HEK293 (cell line): Measurements from ENCODE around the gene RPUSD2.

Experiments used
- GFI1B ChIP-seq: fragments of 450-650 bp; formaldehyde crosslinking; IDR thresholded peaks from 2 replicates; pipeline ENCODE4 v1.5.1; 2016; ENCODE audit warnings: missing biosample characterization, missing genetic modification characterization
- HOXC10 ChIP-seq: sonication (generic); formaldehyde crosslinking; IDR thresholded peaks from 2 replicates; pipeline ENCODE4 v1.8.1; 2023; ENCODE audit warnings: mild to moderate bottlenecking, missing genetic modification reagents
- HOXD13 ChIP-seq: sonication (generic); formaldehyde crosslinking; IDR thresholded peaks from 2 replicates; pipeline ENCODE4 v1.8.0; 2022; ENCODE audit warnings: missing genetic modification reagents, borderline replicate concordance
- REST ChIP-seq: fragments of 450-650 bp; formaldehyde crosslinking; IDR thresholded peaks from 2 replicates; pipeline ENCODE4 v1.5.1; 2016; ENCODE audit warnings: missing biosample characterization, missing genetic modification characterization
- ZBTB11 ChIP-seq: fragments of 450-650 bp; formaldehyde crosslinking; conservative IDR thresholded peaks from 2 replicates; pipeline ENCODE4 v1.5.1; 2016; ENCODE audit warnings: low read depth, missing biosample characterization, missing genetic modification characterization
- ZBTB20 ChIP-seq: fragments of 450-650 bp; formaldehyde crosslinking; IDR thresholded peaks from 2 replicates; pipeline ENCODE4 v1.5.1; 2016; ENCODE audit warnings: missing biosample characterization, missing genetic modification characterization
- ZBTB44 ChIP-seq: fragments of 450-650 bp; IDR thresholded peaks from 2 replicates; pipeline ENCODE4 v1.5.1; 2018; ENCODE audit warnings: missing biosample characterization, mild to moderate bottlenecking, missing genetic modification characterization
- ZBTB48 ChIP-seq: fragments of 450-650 bp; formaldehyde crosslinking; IDR thresholded peaks from 2 replicates; pipeline ENCODE4 v1.5.1; 2016; ENCODE audit warnings: missing biosample characterization, missing genetic modification characterization
- ZNF121 ChIP-seq: fragments of 450-650 bp; formaldehyde crosslinking; IDR thresholded peaks from 2 replicates; pipeline ENCODE4 v1.5.1; 2016; ENCODE audit warnings: missing biosample characterization, missing genetic modification characterization
- ZNF2 ChIP-seq: fragments of 450-650 bp; formaldehyde crosslinking; IDR thresholded peaks from 2 replicates; pipeline ENCODE4 v1.5.1; 2016; ENCODE audit warnings: missing biosample characterization, missing genetic modification characterization
- ZNF248 ChIP-seq: fragments of 450-650 bp; formaldehyde crosslinking; IDR thresholded peaks from 2 replicates; pipeline ENCODE4 v1.5.1; 2017; ENCODE audit warnings: missing biosample characterization, missing genetic modification characterization
- ZNF354C ChIP-seq: fragments of 450-650 bp; formaldehyde crosslinking; IDR thresholded peaks from 2 replicates; pipeline ENCODE4 v1.5.1; 2016; ENCODE audit warnings: missing biosample characterization, missing genetic modification characterization, low read depth, borderline replicate concordance
- ZNF398 ChIP-seq: fragments of 450-650 bp; formaldehyde crosslinking; IDR thresholded peaks from 2 replicates; pipeline ENCODE4 v1.5.1; 2017; ENCODE audit warnings: missing biosample characterization, missing genetic modification characterization
- ZNF518A ChIP-seq: fragments of 450-650 bp; formaldehyde crosslinking; conservative IDR thresholded peaks from 2 replicates; pipeline ENCODE4 v1.5.1; 2016; ENCODE audit warnings: low read depth, missing biosample characterization, missing genetic modification characterization
- ZNF549 ChIP-seq: fragments of 450-650 bp; IDR thresholded peaks from 2 replicates; pipeline ENCODE4 v1.5.1; 2018; ENCODE audit warnings: missing biosample characterization, missing genetic modification characterization, mild to moderate bottlenecking, inconsistent platforms, moderate library complexity
- ZNF571 ChIP-seq: fragments of 450-650 bp; formaldehyde crosslinking; IDR thresholded peaks from 2 replicates; pipeline ENCODE4 v1.5.0; 2017; ENCODE audit warnings: missing biosample characterization, missing genetic modification characterization
- ZNF585B ChIP-seq: fragments of 450-650 bp; formaldehyde crosslinking; IDR thresholded peaks from 2 replicates; pipeline ENCODE4 v1.5.1; 2016; ENCODE audit warnings: missing biosample characterization, missing genetic modification characterization
- ZNF626 ChIP-seq: fragments of 450-650 bp; sonication (Bioruptor Pico); formaldehyde crosslinking; IDR thresholded peaks from 2 replicates; pipeline ENCODE4 v1.5.1; 2018; ENCODE audit warnings: missing biosample characterization, missing genetic modification characterization, inconsistent platforms
- ZNF645 ChIP-seq: fragments of 450-650 bp; formaldehyde crosslinking; IDR thresholded peaks from 2 replicates; pipeline ENCODE4; 2016; ENCODE audit warnings: missing biosample characterization, missing genetic modification characterization
- ZSCAN23 ChIP-seq: fragments of 450-650 bp; formaldehyde crosslinking; IDR thresholded peaks from 2 replicates; pipeline ENCODE4 v1.5.1; 2016; ENCODE audit warnings: missing biosample characterization, missing genetic modification characterization

Gene RPUSD2

GRCh38 chr15:40564591-40565332 lies 4.3 kb upstream of the RPUSD2 start, which contains the start of gene CCDC32 (continued):
- TF ChIP-seq HOXD13 (CRISPR knock-in tag) (no peak), ZSCAN23 (tag by site-specific recombination) (0 out of 2 replicates have a peak, but pooled peaks have one; percentile 24), ZNF354C (tag by site-specific recombination) (no peak), ZBTB20 (tag by site-specific recombination) (peak; percentile 35; the same call in 1 of the 2 replicates), ZNF121 (peak; percentile 65; the same call in 1 of the 2 replicates), ZNF571 (tag by site-specific recombination) (no peak), ZNF585B (no peak), ZNF398 (tag by site-specific recombination) (no peak), ZNF2 (no peak), ZBTB44 (tag by site-specific recombination) (no peak), ZNF549 (tag by site-specific recombination) (no peak), GFI1B (tag by site-specific recombination) (no peak), ZBTB11 (tag by site-specific recombination) (peak; percentile 31; the same call in 1 of the 2 replicates), ZBTB48 (tag by site-specific recombination) (0 out of 2 replicates have a peak, but pooled peaks have one; percentile 6), ZNF626 (tag by site-specific recombination) (no peak), ZNF645 (tag by site-specific recombination) (no peak), ZNF518A (tag by site-specific recombination) (no peak), REST (tag by site-specific recombination) (no peak), ZNF248 (tag by site-specific recombination) (no peak), HOXC10 (CRISPR knock-in tag) (no peak)
